Smooth muscle cell (in vitro differentiated cells): ENCODE measurements around the gene IL1F10. TPM values are rescaled to one million over a fixed set of nuclear protein-coding genes. Genes with fewer than 3 reads are reported as not detected.
A peak's percentile ranks its signal among the peaks of the same experiment; 100 is the strongest.

Experiments used
- DNase-seq: peaks from one replicate; lab custom pipeline; 2025; ENCODE audit not compliant: unreplicated experiment; lab: John Stamatoyannopoulos, UW
- H2AFZ ChIP-seq: fragments of 200-600 bp; sonication (generic); 2 replicates; pipeline ENCODE4 v1.6.0; 2016; ENCODE audit warnings: antibody characterized with exemption, low read depth, mild to moderate bottlenecking
- H3F3A ChIP-seq: fragments of 200-600 bp; sonication (generic); 2 replicates; pipeline ENCODE4 v1.6.0; 2017; ENCODE audit warnings: antibody characterized with exemption, low read depth
- H3K27ac ChIP-seq: fragments of 200-600 bp; sonication (generic); 2 replicates; pipeline ENCODE4 v1.5.1; 2016; ENCODE audit warnings: low read depth, mild to moderate bottlenecking
- H3K27me3 ChIP-seq: fragments of 200-600 bp; sonication (generic); 2 replicates; pipeline ENCODE4 v1.6.1; 2016; ENCODE audit warnings: low read depth, mild to moderate bottlenecking
- H3K36me3 ChIP-seq: fragments of 200-600 bp; sonication (generic); 2 replicates; pipeline ENCODE4 v1.5.1; 2016; ENCODE audit warnings: low read depth
- H3K4me1 ChIP-seq: fragments of 200-600 bp; sonication (generic); 2 replicates; pipeline ENCODE4 v1.5.1; 2016; ENCODE audit warnings: low read depth
- H3K4me2 ChIP-seq: fragments of 200-600 bp; sonication (generic); 2 replicates; pipeline ENCODE4 v1.6.0; 2016; ENCODE audit warnings: mild to moderate bottlenecking
- H3K4me3 ChIP-seq: fragments of 200-600 bp; sonication (generic); 2 replicates; pipeline ENCODE4 v1.5.1; 2016; ENCODE audit warnings: mild to moderate bottlenecking
- H3K79me2 ChIP-seq: fragments of 200-600 bp; sonication (generic); 2 replicates; pipeline ENCODE4 v1.6.0; 2016; ENCODE audit warnings: low read depth, mild to moderate bottlenecking
- H3K9ac ChIP-seq: fragments of 200-600 bp; sonication (generic); 2 replicates; pipeline ENCODE4 v1.6.0; 2016; ENCODE audit warnings: low read depth
- H3K9me3 ChIP-seq: fragments of 200-600 bp; sonication (generic); replicated peaks from 2 replicates; pipeline ENCODE4 v1.5.1; 2016; ENCODE audit warnings: low read depth
- H4K20me1 ChIP-seq: fragments of 200-600 bp; sonication (generic); 2 replicates; pipeline ENCODE4 v1.6.0; 2016; ENCODE audit warnings: low read depth
- WGBS: methylation state at CpG from one replicate; pipeline ENCODE4 v1.1.7; 2016; ENCODE audit warnings: low lambda C conversion rate; 5-methylcytosine and 5-hydroxymethylcytosine counted together
- polyA plus RNA-seq: library from polyadenylated mRNA; unstranded; fragments of >200 nt; fragmentation: Nextera tagmentation; extraction: Ambion mirVana; gene quantifications from 2 replicates; pipeline ENCODE4 v1.2.1, GENCODE V29; 2016
- total RNA-seq: library from RNA; depleted of rRNA; stranded (reverse); fragments of >200 nt; gene quantifications from 2 replicates; pipeline ENCODE4 v1.2.3, GENCODE V29; 2014
- TF ChIP-seq, protein P1 (sequence below): fragments of 200-600 bp; sonication (generic); IDR thresholded peaks from 2 replicates; pipeline ENCODE4 v1.5.1; 2017; ENCODE audit warnings: borderline replicate concordance, mild to moderate bottlenecking, antibody characterized with exemption; ENCODE audit not compliant: insufficient read depth, poor library complexity, severe bottlenecking

IL1F10 gene
- total and polyA plus RNA-seq, 2 experiments from 2014 or later, result not detected

DNA sequence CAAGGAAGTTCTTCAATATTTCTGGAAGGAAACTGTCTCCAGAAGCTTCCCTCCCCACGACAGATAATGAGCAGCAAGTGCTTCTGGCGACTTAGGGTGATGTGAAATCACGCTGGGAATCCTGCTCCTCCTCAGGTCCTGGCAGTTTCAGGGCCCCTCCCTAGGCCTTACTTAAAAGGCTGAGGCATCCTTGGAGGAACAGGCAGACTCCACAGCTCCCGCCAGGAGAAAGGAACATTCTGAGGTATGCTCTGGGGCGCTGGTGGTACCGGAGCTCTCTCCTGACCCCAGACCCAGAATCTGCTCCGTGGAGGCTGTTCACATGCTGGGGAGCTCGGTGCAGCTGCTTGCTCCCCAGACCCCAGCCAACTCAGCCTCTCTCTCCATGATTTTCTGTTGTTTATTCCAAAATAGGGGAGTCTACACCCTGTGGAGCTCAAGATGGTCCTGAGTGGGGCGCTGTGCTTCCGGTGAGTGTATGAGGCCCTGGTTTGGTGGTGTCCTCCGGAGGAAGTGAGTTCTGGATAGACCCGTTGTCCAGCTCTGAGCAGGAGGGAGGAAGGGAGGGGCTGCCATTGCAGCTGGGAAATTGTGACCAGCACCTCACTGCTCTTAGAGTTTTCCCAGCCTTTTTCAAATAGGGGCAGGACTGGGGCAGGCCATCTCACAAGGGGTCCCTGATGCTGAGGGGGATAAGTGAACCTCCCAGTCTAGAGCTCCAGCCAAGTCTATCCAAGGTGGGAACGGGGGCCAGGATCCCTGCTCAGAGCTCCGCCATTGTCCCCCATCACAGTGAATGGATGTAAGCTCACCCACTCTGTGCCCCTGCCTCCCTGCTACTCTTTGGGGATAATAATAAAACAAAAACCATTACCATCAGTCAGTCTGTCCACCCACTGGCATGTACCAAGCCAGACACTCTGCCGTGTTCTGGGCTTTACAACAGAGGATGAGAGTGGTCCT lies 8.5 kb upstream of the IL1F10 start, which contains the start of gene IL36RN:
Gene IL36RN (plus strand): TSS at position 201 of the 963 bp plus-strand sequence. CDS start 241 bp downstream, at position 442.
- Histone ChIP-seq H2AFZ (no peak within 1 kb of the TSS), H3K27ac (peak within 1 kb of the TSS; percentile 49), H3K9me3 (no peaks in the 10 kb centered on the region), H3F3A (no peaks in the 10 kb centered on the region), H3K4me3 (no peak within 1 kb of the TSS), H4K20me1 (no peaks in the 10 kb centered on the region), H3K4me1 (no peaks in the 10 kb centered on the region), H3K9ac (no peak within 1 kb of the TSS), H3K27me3 (no peaks in the 10 kb centered on the region), H3K79me2 (no peaks in the 10 kb centered on the region), H3K4me2 (no peak within 1 kb of the TSS), H3K36me3 (no peaks in the 10 kb centered on the region)
- TF ChIP-seq, protein P1, sequence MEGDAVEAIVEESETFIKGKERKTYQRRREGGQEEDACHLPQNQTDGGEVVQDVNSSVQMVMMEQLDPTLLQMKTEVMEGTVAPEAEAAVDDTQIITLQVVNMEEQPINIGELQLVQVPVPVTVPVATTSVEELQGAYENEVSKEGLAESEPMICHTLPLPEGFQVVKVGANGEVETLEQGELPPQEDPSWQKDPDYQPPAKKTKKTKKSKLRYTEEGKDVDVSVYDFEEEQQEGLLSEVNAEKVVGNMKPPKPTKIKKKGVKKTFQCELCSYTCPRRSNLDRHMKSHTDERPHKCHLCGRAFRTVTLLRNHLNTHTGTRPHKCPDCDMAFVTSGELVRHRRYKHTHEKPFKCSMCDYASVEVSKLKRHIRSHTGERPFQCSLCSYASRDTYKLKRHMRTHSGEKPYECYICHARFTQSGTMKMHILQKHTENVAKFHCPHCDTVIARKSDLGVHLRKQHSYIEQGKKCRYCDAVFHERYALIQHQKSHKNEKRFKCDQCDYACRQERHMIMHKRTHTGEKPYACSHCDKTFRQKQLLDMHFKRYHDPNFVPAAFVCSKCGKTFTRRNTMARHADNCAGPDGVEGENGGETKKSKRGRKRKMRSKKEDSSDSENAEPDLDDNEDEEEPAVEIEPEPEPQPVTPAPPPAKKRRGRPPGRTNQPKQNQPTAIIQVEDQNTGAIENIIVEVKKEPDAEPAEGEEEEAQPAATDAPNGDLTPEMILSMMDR, result no peak
- no peak for DNase-seq
- 73% methylated on average over 15 of the region's 15 CpGs for WGBS

DNA sequence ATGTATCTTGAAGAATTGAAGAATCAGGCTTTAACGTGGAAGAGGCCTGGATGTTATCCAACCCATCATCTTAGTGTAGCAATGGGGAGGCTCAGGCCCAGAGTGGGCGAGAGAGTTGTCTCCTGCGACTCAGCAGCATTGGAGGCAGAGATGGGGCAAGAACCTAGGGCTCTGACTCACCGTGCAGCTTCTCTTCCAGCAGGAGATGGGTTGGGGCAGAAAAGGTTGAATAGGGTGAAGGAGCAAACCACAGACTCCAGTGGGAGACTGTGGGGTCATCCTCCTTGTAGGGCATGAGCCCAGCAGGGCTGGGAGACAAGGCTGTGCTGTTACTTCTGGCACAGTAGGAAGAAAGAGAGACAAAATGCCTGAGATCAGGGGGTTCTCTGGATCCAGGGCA lies 7.4 kb upstream of the IL1F10 start:
- Histone ChIP-seq H2AFZ (no peak overlapping the region), H3K9ac (no peak overlapping the region), H3K79me2 (no peaks in the 10 kb centered on the region), H3K4me1 (no peaks in the 10 kb centered on the region), H3K4me2 (no peak overlapping the region), H3K27me3 (no peaks in the 10 kb centered on the region), H3K4me3 (no peak overlapping the region), H3K36me3 (no peaks in the 10 kb centered on the region), H3K27ac (no peak overlapping the region), H3K9me3 (no peaks in the 10 kb centered on the region), H4K20me1 (no peaks in the 10 kb centered on the region), H3F3A (no peaks in the 10 kb centered on the region)
- TF ChIP-seq, protein P1, result no peak
- 75% methylated on average over 4 of the region's 4 CpGs for WGBS
- no peak for DNase-seq

DNA sequence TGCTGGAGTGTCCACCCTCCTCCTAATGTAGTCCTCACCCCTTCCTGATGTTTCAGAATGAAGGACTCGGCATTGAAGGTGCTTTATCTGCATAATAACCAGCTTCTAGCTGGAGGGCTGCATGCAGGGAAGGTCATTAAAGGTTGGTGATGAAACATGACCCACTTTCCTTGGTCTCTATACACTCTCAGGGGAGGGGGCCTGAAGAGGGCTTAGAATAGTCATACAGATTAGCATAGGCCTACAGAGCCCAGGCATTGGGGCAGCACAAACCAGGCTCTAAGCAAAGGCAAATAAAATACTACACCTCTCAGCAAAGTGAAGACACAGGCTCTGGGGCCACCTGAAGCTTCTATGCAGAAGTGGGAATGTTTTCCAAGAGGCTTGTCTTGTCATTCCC lies 7.0 kb upstream of the IL1F10 start:
- Histone ChIP-seq H4K20me1 (no peaks in the 10 kb centered on the region), H3K9ac (no peak overlapping the region), H3K4me2 (no peak overlapping the region), H3K27ac (no peak overlapping the region), H3K4me1 (no peaks in the 10 kb centered on the region), H3K27me3 (no peaks in the 10 kb centered on the region), H3K36me3 (no peaks in the 10 kb centered on the region), H3K4me3 (no peak overlapping the region), H2AFZ (no peak overlapping the region), H3F3A (no peaks in the 10 kb centered on the region), H3K9me3 (no peaks in the 10 kb centered on the region), H3K79me2 (no peaks in the 10 kb centered on the region)
- 45% methylated on average over 1 of the region's 1 CpG for WGBS
- DNase-seq, result no peak
- TF ChIP-seq, protein P1, result no peak
